GM21381 (cell line): ENCODE results near the gene RIMKLA.
A peak's percentile ranks its signal among the peaks of the same experiment; 100 is the strongest.

Source experiments
- ATAC-seq: cut with Tn5 transposase; IDR thresholded peaks from one replicate; pipeline ENCODE4 v1.9.1; 2021; ENCODE audit warnings: mild to moderate bottlenecking, moderate library complexity; ENCODE audit not compliant: unreplicated experiment

The RIMKLA gene, protein sequence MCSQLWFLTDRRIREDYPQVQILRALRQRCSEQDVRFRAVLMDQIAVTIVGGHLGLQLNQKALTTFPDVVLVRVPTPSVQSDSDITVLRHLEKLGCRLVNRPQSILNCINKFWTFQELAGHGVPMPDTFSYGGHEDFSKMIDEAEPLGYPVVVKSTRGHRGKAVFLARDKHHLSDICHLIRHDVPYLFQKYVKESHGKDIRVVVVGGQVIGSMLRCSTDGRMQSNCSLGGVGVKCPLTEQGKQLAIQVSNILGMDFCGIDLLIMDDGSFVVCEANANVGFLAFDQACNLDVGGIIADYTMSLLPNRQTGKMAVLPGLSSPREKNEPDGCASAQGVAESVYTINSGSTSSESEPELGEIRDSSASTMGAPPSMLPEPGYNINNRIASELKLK

DNA sequence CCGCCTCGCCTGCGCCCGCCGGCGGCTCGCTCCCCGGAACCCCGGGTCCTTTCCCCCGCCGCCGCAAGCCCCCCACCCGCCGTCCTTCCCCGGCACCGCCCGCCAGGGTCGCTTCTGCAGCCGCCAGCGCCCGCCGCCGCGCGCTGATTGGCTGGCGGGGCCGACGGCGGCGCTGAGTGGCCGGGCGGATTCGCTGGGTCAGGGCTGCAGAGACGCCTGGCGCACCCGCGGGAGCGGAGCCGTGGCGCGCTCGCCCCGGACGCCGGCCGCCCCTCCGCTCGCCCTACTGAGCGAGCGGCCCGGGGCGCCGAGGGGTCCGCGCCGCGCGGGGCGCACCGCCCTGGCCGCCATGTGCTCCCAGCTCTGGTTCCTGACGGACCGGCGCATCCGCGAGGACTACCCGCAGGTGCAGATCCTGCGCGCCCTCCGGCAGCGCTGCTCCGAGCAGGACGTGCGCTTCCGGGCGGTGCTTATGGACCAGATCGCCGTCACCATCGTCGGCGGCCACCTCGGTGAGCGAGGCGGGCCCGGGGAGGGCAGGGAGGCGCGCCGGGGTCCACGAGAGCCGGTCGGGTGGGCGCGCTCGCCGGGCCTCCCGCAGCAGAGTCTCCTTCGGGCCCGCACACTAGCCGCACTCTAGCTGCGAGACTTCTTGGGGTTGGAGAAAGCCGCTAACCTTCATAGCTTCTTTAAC, at the start of gene RIMKLA:
TSS of gene RIMKLA (plus strand) at position 207 of the 694 bp plus-strand sequence. CDS start at position 350, 143 bp downstream.
- ATAC-seq, result peak; percentile 87

DNA sequence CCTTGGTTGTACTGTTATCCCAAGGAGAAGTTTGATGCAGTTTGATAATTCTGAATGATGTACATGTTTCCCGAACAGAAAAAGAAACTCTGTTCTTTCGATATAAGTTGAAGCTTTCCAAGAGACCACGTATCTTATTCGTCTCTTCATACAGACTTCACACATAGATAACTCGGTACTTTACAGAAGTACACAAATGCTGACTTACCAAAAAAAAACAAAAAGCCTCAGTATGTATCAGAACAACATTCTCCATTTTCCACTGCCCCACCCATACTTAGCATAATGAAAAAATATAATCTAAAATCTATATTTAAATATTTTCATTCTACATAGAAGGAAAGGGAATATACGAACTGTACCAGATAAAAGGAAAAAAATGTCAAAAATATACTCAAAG, 47.7 kb upstream of the RIMKLA start:
- ATAC-seq, result no peak

DNA sequence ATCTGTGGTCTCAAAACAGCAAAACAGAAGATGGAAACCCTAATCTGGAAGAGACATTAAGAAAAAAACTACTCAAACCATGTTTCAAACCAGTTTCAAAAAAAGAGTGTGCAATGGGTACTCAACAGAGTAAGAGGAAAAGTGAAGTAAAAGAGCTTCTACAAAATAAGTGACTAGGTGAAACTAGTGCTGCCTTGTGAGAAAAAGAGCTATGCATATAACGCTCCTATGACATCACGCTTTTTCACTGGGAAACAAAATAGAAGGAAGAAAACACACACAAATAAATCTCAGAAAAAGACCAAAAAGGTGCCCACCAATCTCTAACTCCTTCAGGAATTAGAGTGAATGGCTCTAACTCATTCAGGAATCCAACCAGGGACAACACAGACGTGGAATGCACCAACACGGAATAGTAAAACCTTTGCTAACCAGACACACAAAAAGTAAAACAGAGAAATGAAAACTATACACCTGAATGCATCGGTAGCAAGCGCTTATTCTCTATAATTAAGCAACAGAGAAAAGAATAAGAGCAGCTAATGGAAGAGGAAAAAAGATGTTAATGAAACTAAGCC, 46.8 kb upstream of the RIMKLA start:
- no peak for ATAC-seq

DNA sequence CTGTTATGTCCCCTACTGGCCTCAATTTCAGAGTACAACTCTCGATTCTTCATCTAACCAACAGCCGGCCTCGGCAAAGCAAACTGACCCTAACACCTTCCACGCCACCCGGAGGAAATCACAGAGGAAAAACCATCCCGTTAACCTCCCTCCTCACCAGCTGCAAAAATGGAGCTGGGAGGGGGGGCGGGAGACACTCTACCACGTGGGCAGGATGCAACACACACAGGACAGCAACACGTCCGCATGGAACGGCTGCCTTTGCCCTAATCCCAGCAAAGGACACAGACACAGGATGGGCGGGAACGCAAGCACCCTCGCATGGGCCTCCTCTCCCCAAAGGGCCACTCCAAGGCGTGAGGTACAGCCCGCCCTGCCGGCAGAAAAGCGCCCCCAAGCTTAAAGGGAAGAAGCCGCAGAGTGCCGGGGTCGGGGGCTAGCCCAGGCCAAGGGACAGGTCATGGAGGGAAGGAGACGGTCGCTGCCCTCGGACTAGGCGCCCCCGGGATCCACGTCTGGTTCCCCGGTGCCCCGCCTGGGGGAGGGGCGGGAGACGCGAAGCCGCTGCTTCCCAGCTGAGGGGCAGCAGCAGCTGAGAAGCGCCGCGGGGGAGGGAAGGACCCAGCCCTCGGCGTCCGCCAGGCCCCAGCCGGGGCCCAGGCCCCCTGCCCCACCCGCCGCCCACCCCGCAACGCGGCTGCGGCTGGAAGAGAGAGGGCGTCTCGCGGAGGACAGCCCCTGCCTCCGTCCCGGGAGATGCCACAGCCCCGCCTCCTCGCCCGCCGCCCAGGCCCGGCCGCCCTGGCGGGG, 46.1 kb upstream of the RIMKLA start:
- ATAC-seq, result peak; percentile 57

DNA sequence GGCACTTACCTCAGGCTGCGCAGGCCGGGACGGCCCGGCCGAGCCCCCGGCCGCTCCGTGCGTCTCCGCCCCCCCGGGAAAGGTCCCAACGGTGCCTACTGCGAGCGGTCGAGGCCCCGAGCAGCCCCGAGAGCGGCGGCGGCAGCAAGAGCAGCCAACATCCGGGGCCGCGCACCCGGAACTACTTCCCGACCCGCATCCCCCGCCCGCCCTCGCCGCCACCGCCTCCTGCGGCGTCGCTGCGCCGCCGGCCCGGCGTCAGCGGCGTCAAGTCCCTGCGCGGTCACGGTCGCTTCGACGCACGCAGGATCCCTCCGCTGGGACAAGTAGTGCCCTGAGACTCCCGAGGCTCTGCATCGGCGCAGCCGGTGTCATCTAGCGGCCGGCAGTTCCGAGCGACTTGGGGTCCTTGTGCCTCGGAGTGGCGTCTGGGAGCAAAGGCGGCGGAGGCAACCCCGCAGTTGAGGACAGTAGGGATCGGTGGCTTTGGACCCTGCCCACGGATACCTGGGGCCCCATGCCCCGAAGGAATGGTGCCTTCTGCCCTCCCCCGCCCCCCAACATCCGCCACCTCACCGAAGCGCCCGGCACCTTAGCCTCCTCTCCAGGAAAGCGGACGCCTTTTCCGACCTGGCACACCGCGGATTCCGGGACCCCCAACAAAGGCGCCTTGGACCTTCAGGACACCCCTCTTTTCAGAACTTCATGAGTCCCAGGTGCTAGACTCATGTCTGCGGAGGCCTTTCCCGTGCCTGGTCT, 45.4 kb upstream of the RIMKLA start, which contains the start of gene FOXJ3:
TSS of gene FOXJ3 (minus strand) at position 186 of the 759 bp plus-strand sequence. CDS start 24,142 bp downstream, outside the sequence.
- ATAC-seq, result peak; percentile 77

DNA sequence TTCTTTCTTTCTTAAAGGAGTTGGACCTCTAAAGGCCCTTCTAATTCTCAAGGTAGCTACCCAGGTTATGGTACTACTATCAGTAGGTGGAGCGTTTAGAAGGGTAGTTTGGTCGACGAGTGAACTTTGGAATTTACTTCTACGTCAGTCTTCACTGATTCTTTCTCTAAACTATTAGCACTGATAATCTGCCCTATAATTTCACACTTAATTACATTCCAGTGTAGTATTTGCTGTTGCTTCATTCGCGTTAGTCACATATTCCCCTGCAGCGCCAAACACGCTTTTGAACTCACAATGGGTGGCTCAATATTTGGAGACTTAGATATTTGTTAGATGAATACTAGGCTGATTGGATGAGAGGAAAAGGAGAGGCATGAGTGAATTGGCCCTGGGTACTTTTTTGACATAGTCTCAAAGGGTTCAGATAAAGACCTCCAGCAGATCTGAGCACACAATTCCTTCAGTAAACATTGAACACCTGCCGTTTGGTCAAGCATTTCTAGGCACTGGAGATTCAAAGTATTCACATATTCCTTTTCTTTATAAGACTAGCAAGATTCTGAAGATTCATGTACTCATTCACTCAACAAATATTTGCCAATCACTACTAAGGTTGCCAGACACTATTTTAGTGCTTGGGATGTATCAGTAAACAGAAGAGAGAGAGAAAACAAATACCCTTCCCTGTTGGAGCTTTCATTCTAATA, 44.6 kb upstream of the RIMKLA start:
- no peak for ATAC-seq

DNA sequence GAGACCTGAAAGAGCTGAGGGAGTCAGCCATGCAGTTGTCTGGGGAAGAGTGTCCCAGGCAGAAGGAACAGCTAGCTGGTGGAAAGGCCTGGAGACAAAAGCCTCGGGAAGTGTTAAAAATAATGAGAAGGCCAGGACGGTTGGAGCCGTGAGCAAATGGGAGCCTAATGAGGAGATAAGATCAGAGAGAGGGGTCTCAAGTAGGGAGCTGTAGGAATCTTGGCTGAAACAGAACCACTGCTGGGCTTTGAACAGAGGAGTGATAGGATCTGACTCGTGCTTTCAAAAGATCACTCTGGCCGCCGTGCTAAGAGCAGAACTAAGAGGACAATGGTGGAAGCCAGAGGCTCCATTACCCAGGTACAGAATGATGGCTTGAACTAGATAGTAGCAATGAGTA, 43.6 kb upstream of the RIMKLA start:
- no peak for ATAC-seq

DNA sequence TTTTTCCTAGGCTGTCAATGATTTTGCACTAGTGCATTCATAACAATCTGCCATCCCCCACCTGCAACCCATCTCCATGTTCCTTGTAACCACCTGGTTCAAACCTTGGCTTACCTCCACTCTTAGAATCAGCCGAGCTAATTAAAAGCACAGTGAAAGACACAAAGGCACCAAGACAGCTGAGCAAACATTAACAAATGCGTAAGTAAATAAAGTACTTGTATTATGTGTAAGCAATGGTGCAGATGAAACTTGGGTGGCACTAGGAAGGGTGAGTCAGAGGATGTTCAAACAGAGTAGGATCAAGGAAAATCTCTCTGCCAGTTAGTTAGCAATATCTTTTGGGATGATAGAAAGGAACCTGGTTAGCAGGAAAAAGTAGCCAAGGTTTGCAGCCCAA, 40.5 kb upstream of the RIMKLA start:
- no peak for ATAC-seq

DNA sequence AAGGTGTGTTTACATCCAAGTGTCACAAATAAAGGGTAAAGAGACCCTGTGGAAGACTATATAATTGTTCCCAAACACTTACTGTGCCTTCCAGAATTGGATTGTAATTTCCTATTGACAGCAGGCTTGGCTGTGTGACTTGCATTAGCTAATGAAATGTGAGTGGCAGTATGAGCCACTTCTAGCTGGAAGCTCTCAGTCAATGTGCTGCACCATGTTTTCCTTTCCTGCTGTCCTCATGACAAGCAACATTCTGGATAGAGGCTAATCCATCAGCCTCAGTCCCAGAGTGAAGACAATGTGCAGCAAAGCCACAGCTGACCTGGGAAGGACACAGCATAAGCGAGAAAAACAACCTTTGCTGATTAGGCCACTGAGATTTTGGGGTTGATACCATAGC, 39.7 kb upstream of the RIMKLA start:
- no peak for ATAC-seq

DNA sequence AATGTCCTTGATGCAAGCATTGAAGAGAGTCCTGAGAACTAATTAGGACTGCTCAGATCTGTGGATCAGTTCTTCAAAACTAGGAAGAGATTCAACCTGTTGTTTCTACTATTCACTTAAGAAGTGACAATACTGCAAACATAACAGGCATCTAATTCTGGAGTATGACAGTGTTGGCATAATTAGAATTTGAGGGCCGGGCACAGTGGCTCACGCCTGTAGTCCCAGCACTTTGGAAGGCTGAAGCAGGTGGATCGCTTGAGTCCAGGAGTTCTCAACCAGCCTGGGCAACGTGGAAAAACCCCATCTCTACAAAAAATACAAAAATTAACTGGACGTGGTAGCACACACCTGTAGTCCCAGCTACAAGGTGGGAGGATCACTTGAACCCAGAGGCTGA, 37.5 kb upstream of the RIMKLA start:
- no peak for ATAC-seq

DNA sequence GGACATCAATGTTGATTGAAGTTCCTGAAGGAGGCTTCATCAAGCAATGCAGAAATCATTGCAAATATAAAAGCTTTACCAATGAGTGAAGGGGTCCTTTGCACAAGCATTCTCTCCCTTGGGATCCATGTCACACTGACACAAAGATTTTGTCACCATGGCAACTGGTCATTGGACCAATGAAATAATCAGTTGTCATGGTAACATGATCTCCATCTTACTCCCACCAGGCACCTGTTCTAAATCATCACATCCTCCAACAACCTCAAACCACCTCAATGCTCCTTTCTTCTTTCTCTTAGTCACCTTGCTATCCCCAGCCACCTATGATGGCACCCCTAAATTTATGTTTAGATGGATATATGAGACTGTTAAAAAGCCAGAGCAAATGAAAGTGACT, 32.1 kb upstream of the RIMKLA start:
- ATAC-seq, result no peak

DNA sequence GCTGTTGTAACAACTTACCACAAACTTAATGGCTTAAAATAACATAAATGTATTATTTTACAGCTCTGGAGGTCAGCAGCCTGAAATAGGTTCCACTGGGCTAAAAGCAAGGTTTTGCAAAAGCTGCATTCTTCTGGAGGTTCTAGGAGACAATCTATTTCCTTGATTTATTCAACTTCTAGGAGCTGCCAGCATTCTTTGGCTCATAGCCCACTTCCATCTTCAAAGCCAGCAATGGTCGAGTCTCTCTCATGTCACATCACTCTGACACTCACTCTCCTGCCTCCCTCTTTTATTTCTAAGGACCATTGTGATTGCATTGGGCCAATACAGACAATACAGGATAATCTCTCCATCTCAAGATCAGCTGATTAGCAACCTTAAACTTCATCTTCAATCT, 30.5 kb upstream of the RIMKLA start:
- no peak for ATAC-seq

DNA sequence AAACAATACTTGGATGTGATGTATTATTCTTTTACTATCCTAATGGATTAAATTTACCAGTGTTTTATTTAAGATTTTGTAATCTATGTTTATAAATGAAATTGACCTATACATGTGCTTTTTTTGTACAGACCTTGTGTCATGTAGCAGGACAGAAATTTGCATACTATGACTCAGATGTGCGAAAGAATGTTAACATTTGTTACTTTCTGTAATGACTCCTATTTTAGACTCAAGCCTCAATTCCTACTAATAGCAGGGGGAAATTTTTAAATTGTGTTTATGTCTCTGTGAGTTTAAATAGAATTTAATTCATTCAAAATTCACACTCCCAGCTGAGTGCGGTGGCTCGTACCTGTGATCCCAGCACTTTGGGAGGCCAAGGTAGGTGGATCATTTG, 21.8 kb upstream of the RIMKLA start:
- peak; percentile 66 for ATAC-seq

DNA sequence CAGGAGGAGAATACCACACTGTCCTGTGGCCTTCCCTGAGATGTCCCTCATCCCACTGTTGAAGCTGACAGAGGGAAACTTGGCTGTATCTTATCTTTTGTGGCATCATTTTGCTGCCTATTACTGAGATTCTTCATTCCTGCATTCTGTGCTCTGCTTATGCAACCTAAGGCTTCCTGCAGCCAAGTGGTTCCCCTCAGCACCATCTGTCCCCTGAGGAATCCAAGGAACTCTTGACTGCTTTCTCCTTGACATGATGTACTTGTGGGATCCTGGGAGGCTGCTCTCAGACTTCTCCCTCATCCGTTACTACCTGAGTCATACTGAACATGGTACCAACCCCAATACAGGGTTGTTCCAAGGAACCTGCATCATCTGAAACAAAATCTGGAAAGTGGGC, 21.1 kb upstream of the RIMKLA start:
- no peak for ATAC-seq

DNA sequence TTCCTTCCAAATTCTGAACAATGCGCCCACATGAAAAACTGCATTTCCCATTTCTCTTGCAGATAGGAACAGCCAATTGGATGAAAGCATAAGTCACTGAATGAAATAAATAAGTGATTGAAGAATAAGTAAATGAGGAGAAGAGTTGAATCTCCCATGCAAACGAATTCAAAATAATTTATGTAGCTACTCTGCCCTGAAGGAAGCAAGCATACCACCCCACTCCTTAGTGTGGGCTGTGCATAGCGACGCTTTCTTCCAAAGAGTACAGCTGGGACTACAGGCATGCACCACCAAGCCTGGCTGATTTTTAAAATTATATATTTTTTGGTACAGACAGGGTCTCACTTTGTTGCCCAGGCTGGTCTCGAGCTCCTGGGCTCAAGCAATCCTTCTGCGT, 16.5 kb upstream of the RIMKLA start:
- ATAC-seq, result no peak

DNA sequence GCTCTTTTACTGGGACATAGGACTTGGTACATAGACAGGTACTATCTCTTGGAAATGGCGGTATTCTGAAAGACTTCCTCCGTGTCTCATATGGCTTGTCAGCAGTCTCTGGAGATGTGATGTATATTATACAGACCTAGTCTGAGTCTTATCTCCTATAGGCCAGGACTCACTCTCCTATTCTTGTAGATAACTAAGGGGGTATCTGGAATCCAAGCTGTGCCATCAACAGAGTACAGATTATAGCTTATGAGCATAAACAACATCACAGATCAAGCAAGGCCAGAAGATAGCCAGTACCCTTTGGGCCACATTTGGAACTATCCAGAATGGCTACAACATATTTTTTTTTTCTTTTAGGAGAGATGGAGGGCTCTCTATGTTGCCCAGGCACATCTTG, 16.1 kb upstream of the RIMKLA start:
- ATAC-seq, result no peak

DNA sequence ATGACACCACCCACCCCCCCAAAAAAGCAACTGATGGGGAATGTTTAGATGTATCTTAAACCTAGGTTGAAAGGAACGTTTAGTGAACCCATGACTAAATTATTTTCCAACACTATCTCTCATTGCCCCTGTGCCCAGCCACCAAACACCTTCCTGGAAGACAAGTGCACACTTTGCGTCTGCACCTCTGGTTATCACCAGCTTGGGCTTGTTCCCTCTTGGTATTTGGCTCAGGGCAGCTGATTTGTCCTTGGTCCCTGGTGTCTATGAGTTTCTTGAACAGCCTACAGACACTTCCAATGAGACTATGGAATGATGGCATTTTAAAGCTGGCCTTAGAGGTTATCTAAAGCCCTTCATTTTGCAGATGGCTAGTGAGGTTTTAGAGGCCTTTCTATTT, 15.5 kb upstream of the RIMKLA start:
- no peak for ATAC-seq

DNA sequence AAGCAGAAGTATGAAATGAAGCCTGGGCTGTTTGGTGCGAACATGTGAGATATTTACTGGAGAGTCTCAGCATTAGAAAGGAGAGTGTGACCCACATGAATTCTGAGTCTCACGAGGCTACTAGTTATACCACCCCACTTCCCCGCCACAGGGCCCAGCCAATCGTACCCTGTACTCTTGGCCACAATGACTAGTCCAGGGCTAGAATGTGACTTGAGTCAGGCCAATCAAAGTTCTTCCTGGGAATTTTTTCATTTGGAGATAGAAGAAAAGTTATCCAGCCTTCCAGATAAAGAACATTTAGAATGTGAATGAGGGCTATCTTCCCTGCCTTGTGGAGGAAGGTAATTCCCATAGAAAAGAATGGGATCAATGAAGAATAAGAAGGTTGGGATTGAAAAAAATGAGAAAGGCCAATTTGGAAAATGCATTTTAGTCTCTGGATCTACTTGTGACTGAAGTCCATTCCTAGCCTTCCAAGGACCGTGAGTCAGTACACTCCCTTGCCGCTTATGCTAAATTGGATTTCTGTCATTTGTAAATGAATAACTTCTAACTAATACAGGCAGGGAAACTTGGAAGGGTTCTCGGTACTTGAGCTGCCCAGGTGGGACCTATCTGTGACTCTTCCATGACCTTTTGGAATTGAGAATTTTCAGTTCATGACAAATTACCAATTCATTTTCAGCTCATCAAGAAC, 12.3 kb upstream of the RIMKLA start:
- no peak for ATAC-seq

DNA sequence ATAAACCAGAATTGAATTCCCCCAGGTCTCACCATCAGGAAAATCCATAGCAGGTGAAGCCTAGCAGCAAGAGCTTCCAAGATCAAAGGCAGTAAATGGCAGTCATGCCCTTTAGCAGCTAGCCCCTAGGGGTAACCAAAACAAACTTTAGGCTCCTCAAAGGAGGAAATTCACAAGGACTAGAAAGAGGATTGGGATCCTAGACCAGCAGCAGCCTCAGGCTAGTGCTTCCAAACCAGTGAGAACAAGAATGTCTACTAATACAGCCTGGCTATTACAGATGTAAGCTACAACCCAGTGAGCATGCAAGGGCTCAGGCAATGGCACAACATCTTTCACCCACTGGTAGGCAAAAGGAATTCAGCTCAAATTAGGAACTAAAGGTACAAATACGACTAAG, 11.1 kb upstream of the RIMKLA start:
- no peak for ATAC-seq
